GM18873 (cell line): Measurements from ENCODE around the gene PIP5KL1.

Source experiments
- ATAC-seq: cut with Tn5 transposase; IDR thresholded peaks from one replicate; pipeline ENCODE4 v1.9.1; 2021; ENCODE audit warnings: mild to moderate bottlenecking, moderate library complexity, moderate number of reproducible peaks; ENCODE audit not compliant: unreplicated experiment, low FRiP score

PIP5KL1 gene

DNA sequence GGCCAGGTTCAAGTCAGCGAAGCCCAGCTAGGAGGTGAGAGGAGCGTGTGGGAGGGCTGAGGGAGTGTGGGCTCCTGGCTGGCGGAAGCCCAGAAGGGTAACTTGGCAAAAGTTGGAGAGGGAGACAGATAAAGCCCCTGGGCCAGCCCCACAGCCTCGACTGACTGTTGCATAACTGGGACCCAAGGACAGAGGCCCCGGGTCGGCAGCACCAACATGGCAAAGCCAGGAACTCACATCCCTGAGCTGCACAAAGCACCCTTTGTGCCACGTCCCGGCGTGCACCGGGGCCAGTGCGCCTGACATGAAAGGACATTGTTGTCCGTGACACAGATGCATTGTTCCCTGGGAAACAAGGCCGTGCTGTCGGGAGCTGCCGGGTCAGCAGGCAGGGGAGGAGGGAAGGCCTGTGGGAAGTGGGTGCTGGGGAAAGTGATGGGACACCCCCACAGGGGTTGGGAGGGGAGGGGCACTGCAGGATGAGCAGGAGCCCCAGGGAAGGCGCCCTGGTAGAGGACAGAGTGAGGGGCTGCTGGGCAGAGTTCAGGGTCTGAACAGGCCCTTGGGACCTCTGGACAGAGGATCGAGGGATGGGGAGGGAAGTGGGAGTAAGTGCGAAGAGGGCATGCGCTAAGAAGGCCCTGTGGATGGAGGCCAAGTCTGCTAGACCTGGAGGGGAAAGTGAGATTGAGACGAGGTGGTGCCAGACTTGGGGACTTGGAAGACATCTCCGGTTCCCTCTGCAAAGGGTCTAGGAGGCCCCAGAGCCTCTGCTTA, 20.1 kb upstream of the PIP5KL1 start:
- no peak for ATAC-seq

GRCh38 chr9:127949827-127950512, 19.4 kb upstream of the PIP5KL1 start:
- no peak for ATAC-seq

DNA sequence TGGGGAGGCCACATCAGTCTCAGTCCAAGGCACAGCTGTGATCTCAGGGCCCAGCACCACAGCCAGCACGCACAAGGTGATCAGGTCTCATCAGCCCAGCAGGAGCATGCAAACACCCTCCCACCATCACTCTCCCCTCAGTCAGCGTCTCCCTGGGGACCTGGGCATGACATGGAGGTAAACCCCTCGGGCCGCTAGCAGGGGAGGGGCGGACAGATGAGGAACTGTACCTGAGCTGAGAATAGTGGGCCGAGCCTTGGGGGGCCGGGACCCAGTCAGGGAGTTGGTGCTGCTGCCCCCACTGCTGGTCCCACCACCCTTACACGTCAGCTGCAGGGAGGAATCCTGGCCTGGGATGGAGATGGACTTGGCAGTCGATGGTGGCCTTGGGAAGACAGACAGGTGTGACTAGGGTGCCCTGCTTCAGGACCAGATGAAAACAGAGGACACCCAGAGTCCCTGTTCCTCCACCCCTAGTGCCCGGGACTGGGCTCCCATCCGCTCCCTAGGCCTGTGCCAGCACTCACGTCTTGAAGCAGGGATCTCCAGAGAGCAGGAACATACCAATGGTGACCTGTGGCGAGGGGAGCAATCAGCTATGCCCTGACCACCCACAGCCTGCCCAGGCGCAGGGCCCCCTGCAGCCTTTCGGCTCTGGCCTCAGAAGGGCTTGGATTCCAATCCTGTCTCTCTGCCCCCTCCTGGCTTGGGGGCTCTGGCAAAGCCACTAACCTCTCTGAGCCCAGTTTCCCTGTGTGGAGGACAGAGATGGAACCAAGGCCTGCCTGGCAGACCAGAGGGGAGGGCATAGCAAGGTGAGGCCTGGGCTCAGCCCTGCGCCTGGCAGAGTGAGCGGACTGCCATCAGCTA, 17.5 kb upstream of the PIP5KL1 start:
- no peak for ATAC-seq

- ATAC-seq, result no peak
Observed at GRCh38 chr9:127946728-127947127, 16.2 kb upstream of the PIP5KL1 start.

GRCh38 chr9:127945942-127946341, 15.4 kb upstream of the PIP5KL1 start:
- no peak for ATAC-seq

DNA sequence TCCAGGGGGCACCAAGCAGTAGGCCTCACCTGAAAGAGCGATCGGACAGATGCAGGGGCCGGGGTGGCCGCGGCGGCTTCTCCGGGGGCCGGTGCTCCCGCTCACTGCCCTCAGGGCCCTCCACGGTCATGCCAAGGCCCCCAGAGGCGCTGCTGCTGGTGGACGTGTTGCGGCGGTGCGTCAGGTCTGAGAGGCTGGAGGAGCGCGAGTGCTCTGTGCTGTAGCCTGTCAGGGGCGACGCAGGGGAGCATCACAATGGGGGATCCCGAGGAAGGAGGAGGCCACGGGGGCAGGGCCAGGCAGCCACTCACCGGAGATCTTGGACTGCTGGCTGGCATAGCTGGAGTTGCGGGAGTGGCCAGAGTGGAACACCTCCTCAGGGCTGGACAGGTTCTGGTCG, 14.8 kb upstream of the PIP5KL1 start:
- no peak for ATAC-seq

- no peak for ATAC-seq
Observed at GRCh38 chr9:127944586-127945218, 14.1 kb upstream of the PIP5KL1 start.

DNA sequence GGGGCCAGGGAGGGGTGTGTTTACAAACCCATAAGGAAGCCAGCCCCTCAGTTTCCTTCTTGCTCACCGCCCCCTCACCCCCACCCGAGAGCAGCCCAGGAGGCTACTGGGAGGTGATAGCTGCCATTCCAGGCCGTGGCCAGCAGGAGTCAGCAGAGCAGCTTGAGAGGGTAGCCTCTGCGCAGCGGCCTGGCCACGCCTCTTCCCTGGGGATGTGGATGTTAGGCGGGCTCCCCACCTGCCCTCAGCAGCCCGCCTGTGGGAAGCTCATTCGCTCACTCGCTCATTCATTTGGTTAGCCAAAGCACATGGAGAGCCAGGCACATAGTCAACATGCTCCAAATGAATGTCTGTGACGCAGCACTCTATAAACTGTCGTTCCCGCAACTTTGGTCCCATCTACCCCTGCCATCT, 13.2 kb upstream of the PIP5KL1 start:
- no peak for ATAC-seq

GRCh38 chr9:127943011-127943662, 12.6 kb upstream of the PIP5KL1 start:
- no peak for ATAC-seq

- ATAC-seq, result no peak
Observed at GRCh38 chr9:127942216-127943010, 11.8 kb upstream of the PIP5KL1 start.

DNA sequence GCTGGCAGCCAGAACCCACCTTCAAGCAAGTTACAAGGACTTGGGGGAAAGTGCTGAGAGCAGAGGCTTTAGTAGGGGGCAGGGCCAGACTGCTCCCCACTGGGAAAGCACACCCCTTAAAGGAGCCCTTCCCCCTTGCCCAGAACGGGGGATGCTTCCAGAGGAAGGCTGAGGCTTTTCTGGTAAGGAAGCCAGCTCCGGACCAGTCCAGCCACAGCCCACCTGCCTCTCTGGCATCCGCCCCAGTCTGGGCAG, 11.3 kb upstream of the PIP5KL1 start:
- no peak for ATAC-seq

- no peak for ATAC-seq
Observed at GRCh38 chr9:127941062-127941960, 10.7 kb upstream of the PIP5KL1 start.

- ATAC-seq, result no peak
Observed at GRCh38 chr9:127940593-127940992, 10.0 kb upstream of the PIP5KL1 start.

DNA sequence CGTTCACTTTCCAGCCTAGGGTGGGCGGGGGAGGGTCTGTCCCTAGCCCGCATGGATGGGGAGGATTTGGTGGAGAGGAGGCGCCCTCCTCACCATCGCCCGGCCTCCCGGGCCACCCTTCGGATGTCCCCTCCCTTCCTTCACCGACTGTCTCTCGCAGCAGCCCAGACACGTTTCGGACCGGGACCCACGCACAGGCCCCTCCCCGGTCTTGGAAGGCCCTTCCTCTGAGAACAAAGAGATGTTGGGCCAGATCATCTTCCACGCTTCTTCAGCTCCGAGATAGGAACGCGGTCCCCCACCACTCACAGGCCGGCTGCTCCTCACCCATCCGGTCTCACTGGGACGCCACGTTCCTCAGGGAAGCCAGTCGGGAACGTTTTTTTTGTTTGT, 7.7 kb upstream of the PIP5KL1 start:
- ATAC-seq, result no peak

- ATAC-seq, result peak; percentile 70
Observed at GRCh38 chr9:127937388-127938297, 7.1 kb upstream of the PIP5KL1 start, which contains the start of gene DPM2. Gene DPM2 (minus strand): TSS chr9:127937854. CDS start chr9:127937820, 34 bp downstream.

DNA sequence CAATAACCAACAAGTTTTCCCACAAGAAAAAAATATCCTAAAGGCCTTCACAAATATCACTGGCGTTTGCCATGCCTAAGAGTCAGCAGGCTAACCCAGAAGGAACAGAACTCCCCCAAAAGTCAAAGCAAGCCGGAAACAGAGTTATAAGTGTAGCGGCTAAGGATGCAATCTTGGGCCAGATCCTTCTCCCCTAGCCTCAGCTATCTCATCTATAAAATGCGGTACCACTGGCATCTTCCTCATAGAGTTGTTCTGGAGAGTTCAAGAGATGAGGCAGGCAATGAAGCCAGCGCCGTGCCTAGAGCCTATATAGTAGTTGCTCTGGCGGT, 6.4 kb upstream of the PIP5KL1 start:
- ATAC-seq, result no peak

- ATAC-seq, result no peak
Observed at GRCh38 chr9:127936347-127936852, 5.8 kb upstream of the PIP5KL1 start.
